ENCODE measurements around the gene CDK5.

The CDK5 gene

DNA sequence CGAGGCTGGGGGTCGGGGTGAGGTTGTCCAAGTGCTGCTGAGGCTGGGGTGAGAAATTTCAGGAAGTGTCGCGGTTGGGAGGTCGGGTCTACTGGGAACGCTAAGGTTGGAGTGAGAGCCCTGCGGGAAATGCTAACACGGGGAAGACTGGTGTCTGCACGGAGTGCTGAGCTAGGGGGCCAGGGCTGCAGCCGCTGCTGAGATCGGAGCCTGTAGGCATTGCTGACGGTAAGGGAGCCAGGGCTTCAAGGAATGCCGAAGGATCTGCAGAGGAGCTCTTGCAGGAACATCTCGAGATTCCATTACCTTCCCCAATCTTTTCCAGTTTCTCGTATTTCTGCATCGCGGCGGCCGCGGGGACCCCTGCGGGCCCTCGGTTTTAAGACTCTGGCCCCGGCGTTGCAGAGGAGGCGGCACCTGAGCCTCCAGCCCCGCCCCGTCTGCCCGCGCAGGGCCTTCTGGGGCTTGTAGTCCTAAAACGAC, at the start of gene CDK5:
TSS of gene CDK5 (minus strand) at position 392 of the 483 bp plus-strand sequence. CDS start at position 343, 49 bp downstream.
- Histone ChIP-seq H3K9ac (ENCODE audit: low read depth in 1 of 2, low read length in 2 of 2) (peak within 1 kb of the TSS; percentile 87 to 95), H3K36me3 (ENCODE audit: control insufficient read depth in 1 of 2, insufficient read depth in 2 of 2, low read length in 2 of 2) (no peaks in the 10 kb centered on the region), H3K4me3 (ENCODE audit: low read depth in 1 of 2, low read length in 2 of 2) (peak within 1 kb of the TSS; percentile 94), H3K4me1 (ENCODE audit: control insufficient read depth in 1 of 2, insufficient read depth in 2 of 2, low read length in 2 of 2) (peaks cover 40 to 43% of the 10 kb centered on the region in 2 donors), H3K9me3 (ENCODE audit: control insufficient read depth in 1 of 2, low read length in 2 of 2) (no peaks in the 10 kb centered on the region), H3K27ac (ENCODE audit: low read depth, low read length) (peak within 1 kb of the TSS; percentile 96), H3K27me3 (ENCODE audit: control insufficient read depth in 1 of 2, insufficient read depth in 2 of 2, low read length in 2 of 2) (no peaks in the 10 kb centered on the region)

DNA sequence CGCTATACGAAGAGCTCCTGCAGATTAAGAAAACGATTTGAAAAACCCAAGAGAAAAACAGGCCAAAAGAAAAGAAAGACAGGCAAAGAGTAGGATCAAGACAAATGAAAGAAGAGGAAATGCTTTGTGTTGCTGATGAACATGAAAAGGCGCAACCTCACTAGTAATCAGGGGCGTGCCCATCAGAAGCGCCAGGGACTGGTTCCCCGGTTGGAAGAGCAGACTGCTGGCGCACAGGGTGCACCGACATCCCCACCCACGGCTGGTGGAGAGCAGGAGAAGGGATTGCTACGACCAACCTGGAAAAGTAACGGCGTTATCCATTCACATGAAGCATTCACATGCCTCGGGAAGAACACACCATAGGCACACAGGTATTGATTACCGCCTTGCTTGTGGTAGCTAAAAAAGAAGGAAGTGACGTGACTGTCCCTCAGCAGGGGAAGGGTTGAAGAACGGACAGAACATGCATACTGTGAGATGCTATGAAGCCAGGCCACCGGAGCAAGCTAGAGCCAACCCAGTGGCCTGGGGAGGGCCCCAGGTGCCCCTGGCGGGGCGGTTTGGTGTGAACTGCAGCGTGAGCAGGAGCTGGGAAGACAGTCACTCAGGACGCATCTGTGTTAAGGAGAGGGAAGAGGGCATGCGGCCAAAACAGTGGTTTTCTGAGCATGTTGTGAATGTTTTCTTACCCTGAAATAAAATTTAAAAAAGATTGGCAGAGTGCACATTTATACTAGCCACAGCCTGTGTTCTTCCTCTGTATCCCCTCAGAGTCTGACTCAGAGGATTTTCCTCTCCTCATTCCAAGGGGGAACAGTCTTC, 46.9 kb upstream of the CDK5 start:
- Histone ChIP-seq H3K4me3 (ENCODE audit: low read depth in 1 of 2, low read length in 2 of 2) (no peak overlapping the region), H3K9me3 (ENCODE audit: control insufficient read depth in 1 of 2, low read length in 2 of 2) (no peaks in the 10 kb centered on the region), H3K27me3 (ENCODE audit: control insufficient read depth in 1 of 2, insufficient read depth in 2 of 2, low read length in 2 of 2) (no peaks in the 10 kb centered on the region), H3K4me1 (ENCODE audit: control insufficient read depth in 1 of 2, insufficient read depth in 2 of 2, low read length in 2 of 2) (no peaks in the 10 kb centered on the region), H3K9ac (ENCODE audit: low read depth in 1 of 2, low read length in 2 of 2) (no peak overlapping the region), H3K27ac (ENCODE audit: low read depth, low read length) (no peak overlapping the region), H3K36me3 (ENCODE audit: control insufficient read depth in 1 of 2, insufficient read depth in 2 of 2, low read length in 2 of 2) (no peaks in the 10 kb centered on the region)

DNA sequence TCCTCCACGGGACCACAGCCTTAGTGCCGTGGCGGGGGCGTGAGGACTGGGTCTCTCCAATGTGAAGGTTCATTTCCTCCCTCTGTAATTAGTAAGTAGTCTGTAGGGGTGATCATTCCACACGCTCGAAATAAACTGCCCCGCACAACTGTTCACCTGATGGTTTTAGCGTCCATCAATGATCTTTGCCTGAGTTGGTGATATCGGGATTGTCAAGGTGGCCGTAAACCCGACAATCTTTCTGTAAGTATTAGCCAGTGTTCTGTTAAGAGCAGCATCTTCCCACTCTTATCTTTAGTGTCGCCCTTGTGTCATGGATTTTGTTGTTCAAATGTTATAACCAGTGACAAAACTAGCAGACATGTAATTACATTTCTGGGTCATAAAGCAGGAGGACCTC, 46.3 kb upstream of the CDK5 start:
- Histone ChIP-seq H3K9me3 (ENCODE audit: control insufficient read depth in 1 of 2, low read length in 2 of 2) (no peaks in the 10 kb centered on the region), H3K36me3 (ENCODE audit: control insufficient read depth in 1 of 2, insufficient read depth in 2 of 2, low read length in 2 of 2) (no peaks in the 10 kb centered on the region), H3K4me3 (ENCODE audit: low read depth in 1 of 2, low read length in 2 of 2) (no peak overlapping the region), H3K9ac (ENCODE audit: low read depth in 1 of 2, low read length in 2 of 2) (no peak overlapping the region), H3K27me3 (ENCODE audit: control insufficient read depth in 1 of 2, insufficient read depth in 2 of 2, low read length in 2 of 2) (no peaks in the 10 kb centered on the region), H3K4me1 (ENCODE audit: control insufficient read depth in 1 of 2, insufficient read depth in 2 of 2, low read length in 2 of 2) (no peaks in the 10 kb centered on the region), H3K27ac (ENCODE audit: low read depth, low read length) (no peak overlapping the region)

DNA sequence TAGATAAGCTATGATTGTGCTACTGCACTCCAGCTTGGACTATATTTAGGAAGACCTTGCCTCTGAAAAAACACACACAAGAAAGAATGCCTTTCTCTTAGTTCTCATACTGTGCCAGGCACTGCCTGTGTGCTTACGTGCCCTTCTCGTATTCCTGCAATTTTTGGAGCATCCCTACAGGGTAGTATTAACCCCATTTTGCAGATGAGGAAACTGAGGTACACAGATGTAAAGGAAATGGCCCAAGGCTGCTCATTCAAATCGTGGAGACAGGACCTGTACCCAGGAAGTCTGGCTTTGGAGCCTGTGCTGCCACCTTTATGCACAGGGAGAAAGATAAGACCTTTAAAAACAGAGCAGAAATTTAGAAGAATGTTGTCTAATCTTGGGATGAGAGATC, 45.3 kb upstream of the CDK5 start:
- Histone ChIP-seq H3K4me1 (ENCODE audit: control insufficient read depth in 1 of 2, insufficient read depth in 2 of 2, low read length in 2 of 2) (no peaks in the 10 kb centered on the region), H3K9ac (ENCODE audit: low read depth in 1 of 2, low read length in 2 of 2) (no peak overlapping the region), H3K9me3 (ENCODE audit: control insufficient read depth in 1 of 2, low read length in 2 of 2) (no peaks in the 10 kb centered on the region), H3K36me3 (ENCODE audit: control insufficient read depth in 1 of 2, insufficient read depth in 2 of 2, low read length in 2 of 2) (no peaks in the 10 kb centered on the region), H3K27me3 (ENCODE audit: control insufficient read depth in 1 of 2, insufficient read depth in 2 of 2, low read length in 2 of 2) (no peaks in the 10 kb centered on the region), H3K27ac (ENCODE audit: low read depth, low read length) (no peak overlapping the region), H3K4me3 (ENCODE audit: low read depth in 1 of 2, low read length in 2 of 2) (no peak overlapping the region)

GRCh38 chr7:151101621-151102396, 44.1 kb upstream of the CDK5 start:
- Histone ChIP-seq H3K27me3 (ENCODE audit: control insufficient read depth in 1 of 2, insufficient read depth in 2 of 2, low read length in 2 of 2) (no peaks in the 10 kb centered on the region), H3K9me3 (ENCODE audit: control insufficient read depth in 1 of 2, low read length in 2 of 2) (no peaks in the 10 kb centered on the region), H3K27ac (ENCODE audit: low read depth, low read length) (no peak overlapping the region), H3K36me3 (ENCODE audit: control insufficient read depth in 1 of 2, insufficient read depth in 2 of 2, low read length in 2 of 2) (no peaks in the 10 kb centered on the region), H3K4me3 (ENCODE audit: low read depth in 1 of 2, low read length in 2 of 2) (no peak overlapping the region), H3K4me1 (ENCODE audit: control insufficient read depth in 1 of 2, insufficient read depth in 2 of 2, low read length in 2 of 2) (no peaks in the 10 kb centered on the region), H3K9ac (ENCODE audit: low read depth in 1 of 2, low read length in 2 of 2) (no peak overlapping the region)

DNA sequence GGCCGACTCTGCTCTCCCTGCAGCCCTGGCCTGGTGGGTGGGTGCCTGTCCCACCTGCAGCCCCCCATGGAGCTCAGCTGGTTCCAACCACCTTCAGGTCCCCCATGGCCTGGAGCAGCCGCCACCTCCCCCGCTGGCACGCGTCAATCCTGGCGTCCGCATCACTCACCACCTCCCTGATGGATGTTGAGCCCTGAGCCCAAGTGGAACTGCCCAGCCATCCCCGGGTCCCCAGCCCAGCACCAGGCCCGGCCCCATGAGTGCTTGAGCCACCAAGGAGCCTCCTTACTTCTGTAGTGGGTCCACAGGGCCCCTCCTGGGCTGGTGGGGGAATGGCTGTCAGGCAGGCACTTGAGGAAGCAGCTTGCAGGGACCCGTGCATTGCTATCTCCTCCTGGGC, 43.2 kb upstream of the CDK5 start:
- no peak overlapping the region for H3K4me3 ChIP-seq (ENCODE audit: low read depth in 1 of 2, low read length in 2 of 2)
- H3K9ac ChIP-seq (ENCODE audit: low read depth in 1 of 2, low read length in 2 of 2): no peak overlapping the region
- H3K9me3 ChIP-seq (ENCODE audit: control insufficient read depth in 1 of 2, low read length in 2 of 2): no peaks in the 10 kb centered on the region
- no peak overlapping the region for H3K27ac ChIP-seq (ENCODE audit: low read depth, low read length)
- H3K4me1 ChIP-seq (ENCODE audit: control insufficient read depth in 1 of 2, insufficient read depth in 2 of 2, low read length in 2 of 2): no peaks in the 10 kb centered on the region
- H3K27me3 ChIP-seq (ENCODE audit: control insufficient read depth in 1 of 2, insufficient read depth in 2 of 2, low read length in 2 of 2): no peaks in the 10 kb centered on the region
- no peaks in the 10 kb centered on the region for H3K36me3 ChIP-seq (ENCODE audit: control insufficient read depth in 1 of 2, insufficient read depth in 2 of 2, low read length in 2 of 2)

GRCh38 chr7:151099486-151100211, 42.0 kb upstream of the CDK5 start:
- no peaks in the 10 kb centered on the region for H3K4me1 ChIP-seq (ENCODE audit: control insufficient read depth in 1 of 2, insufficient read depth in 2 of 2, low read length in 2 of 2)
- no peaks in the 10 kb centered on the region for H3K36me3 ChIP-seq (ENCODE audit: control insufficient read depth in 1 of 2, insufficient read depth in 2 of 2, low read length in 2 of 2)
- H3K27me3 ChIP-seq (ENCODE audit: control insufficient read depth in 1 of 2, insufficient read depth in 2 of 2, low read length in 2 of 2): no peaks in the 10 kb centered on the region
- no peak overlapping the region for H3K4me3 ChIP-seq (ENCODE audit: low read depth in 1 of 2, low read length in 2 of 2)
- no peaks in the 10 kb centered on the region for H3K9me3 ChIP-seq (ENCODE audit: control insufficient read depth in 1 of 2, low read length in 2 of 2)
- no peak overlapping the region for H3K27ac ChIP-seq (ENCODE audit: low read depth, low read length)
- H3K9ac ChIP-seq (ENCODE audit: low read depth in 1 of 2, low read length in 2 of 2): no peak overlapping the region

- H3K36me3 ChIP-seq (ENCODE audit: control insufficient read depth in 1 of 2, insufficient read depth in 2 of 2, low read length in 2 of 2): peaks cover 0 to 8% of the 10 kb centered on the region in 2 donors
- H3K9ac ChIP-seq (ENCODE audit: low read depth in 1 of 2, low read length in 2 of 2): no peak overlapping the region
- H3K27ac ChIP-seq (ENCODE audit: low read depth, low read length): no peak overlapping the region
- no peaks in the 10 kb centered on the region for H3K27me3 ChIP-seq (ENCODE audit: control insufficient read depth in 1 of 2, insufficient read depth in 2 of 2, low read length in 2 of 2)
- H3K9me3 ChIP-seq (ENCODE audit: control insufficient read depth in 1 of 2, low read length in 2 of 2): no peaks in the 10 kb centered on the region
- no peak overlapping the region for H3K4me3 ChIP-seq (ENCODE audit: low read depth in 1 of 2, low read length in 2 of 2)
- H3K4me1 ChIP-seq (ENCODE audit: control insufficient read depth in 1 of 2, insufficient read depth in 2 of 2, low read length in 2 of 2): peaks cover 4 to 16% of the 10 kb centered on the region in 2 donors
These were observed 38.3 kb upstream of the CDK5 start for GRCh38 chr7:151095828-151096475.

DNA sequence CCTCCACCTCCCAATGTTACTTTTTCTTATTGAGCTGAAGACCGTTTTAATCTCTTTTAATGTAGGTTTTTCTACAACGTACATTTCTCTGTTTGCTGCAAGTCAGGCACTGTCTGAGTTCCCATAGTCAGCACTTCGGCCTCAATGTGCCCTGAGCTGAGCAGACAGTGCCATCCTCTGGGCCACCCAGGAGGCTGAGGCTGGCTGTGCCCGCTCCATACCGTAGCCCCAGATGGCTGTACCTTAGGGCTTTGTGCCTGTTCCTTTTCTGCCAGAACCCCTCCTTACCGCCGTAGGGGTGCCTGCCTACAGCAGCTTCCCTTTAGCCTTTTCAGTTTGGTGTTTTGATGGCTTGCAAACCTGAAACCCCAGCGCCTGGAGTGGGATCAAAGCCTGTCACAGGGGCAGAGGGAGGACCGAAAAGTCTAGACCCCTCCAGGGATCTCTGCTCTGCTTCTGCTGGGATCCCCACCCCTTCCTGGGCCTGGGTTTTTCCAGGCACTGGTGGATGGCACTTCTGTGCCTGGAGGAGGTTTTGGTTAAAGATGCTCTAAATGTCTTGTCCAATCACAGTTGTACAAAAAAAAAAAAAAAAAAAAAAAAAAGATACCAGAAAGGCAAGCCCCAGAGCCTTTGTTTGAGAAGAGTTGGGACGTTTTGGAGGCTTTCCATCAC, 37.6 kb upstream of the CDK5 start:
- Histone ChIP-seq H3K4me1 (ENCODE audit: control insufficient read depth in 1 of 2, insufficient read depth in 2 of 2, low read length in 2 of 2) (peaks cover 5 to 21% of the 10 kb centered on the region in 2 donors), H3K27me3 (ENCODE audit: control insufficient read depth in 1 of 2, insufficient read depth in 2 of 2, low read length in 2 of 2) (no peaks in the 10 kb centered on the region)

More for the DNA sequence above, 37.6 kb upstream of the CDK5 start:
- H3K9ac ChIP-seq (ENCODE audit: low read depth in 1 of 2, low read length in 2 of 2): no peak overlapping the region
- H3K36me3 ChIP-seq (ENCODE audit: control insufficient read depth in 1 of 2, insufficient read depth in 2 of 2, low read length in 2 of 2): peaks cover 0 to 8% of the 10 kb centered on the region in 2 donors
- H3K4me3 ChIP-seq (ENCODE audit: low read depth in 1 of 2, low read length in 2 of 2): no peak overlapping the region
- no peaks in the 10 kb centered on the region for H3K9me3 ChIP-seq (ENCODE audit: control insufficient read depth in 1 of 2, low read length in 2 of 2)
- H3K27ac ChIP-seq (ENCODE audit: low read depth, low read length): no peak overlapping the region
